Measurements from ENCODE around the gene GRK5.
A peak's percentile ranks its signal among the peaks of the same experiment; 100 is the strongest.
"Not testable (repeated sequence)": the region's sequence is repeated elsewhere in the genome, so short reads cannot be mapped to it uniquely, and the experiment has no call there.

GRK5 gene

GRCh38 chr10:119257899-119258419, 50.6 kb downstream of the GRK5 start:
- H3K4me1 Mint-ChIP-seq (ENCODE audit: low read depth): peaks cover 27% of the 10 kb centered on the region
- no peaks in the 10 kb centered on the region for H3K27me3 Mint-ChIP-seq (ENCODE audit: low read depth)
- H3K9me3 Mint-ChIP-seq: no peaks in the 10 kb centered on the region
- H3K4me3 Mint-ChIP-seq: no peak overlapping the region
- H3K27ac Mint-ChIP-seq: no peak overlapping the region
- H3K36me3 Mint-ChIP-seq (ENCODE audit: low read depth): peaks cover 10% of the 10 kb centered on the region

- Mint-ChIP-seq H3K27me3 (ENCODE audit: low read depth) (no peaks in the 10 kb centered on the region), H3K4me1 (ENCODE audit: low read depth) (peaks cover 25% of the 10 kb centered on the region), H3K36me3 (ENCODE audit: low read depth) (peaks cover 12% of the 10 kb centered on the region), H3K27ac (no peak overlapping the region), H3K9me3 (no peaks in the 10 kb centered on the region), H3K4me3 (no peak overlapping the region)
Measured at GRCh38 chr10:119259345-119259744, 52.0 kb downstream of the GRK5 start.

- H3K27me3 Mint-ChIP-seq (ENCODE audit: low read depth); H3K27ac Mint-ChIP-seq; H3K4me3 Mint-ChIP-seq; H3K9me3 Mint-ChIP-seq: not testable (repeated sequence)
- Mint-ChIP-seq H3K4me1 (ENCODE audit: low read depth) (peaks cover 23% of the 10 kb centered on the region), H3K36me3 (ENCODE audit: low read depth) (peaks cover 25% of the 10 kb centered on the region)
Measured at GRCh38 chr10:119261016-119261415, 53.6 kb downstream of the GRK5 start.

- Mint-ChIP-seq H3K36me3 (ENCODE audit: low read depth) (peaks cover 28% of the 10 kb centered on the region), H3K27me3 (ENCODE audit: low read depth) (no peaks in the 10 kb centered on the region), H3K4me1 (ENCODE audit: low read depth) (peaks cover 37% of the 10 kb centered on the region), H3K27ac (no peak overlapping the region), H3K4me3 (no peak overlapping the region), H3K9me3 (no peaks in the 10 kb centered on the region)
Measured at GRCh38 chr10:119263951-119264617, 56.7 kb downstream of the GRK5 start.

- Mint-ChIP-seq H3K27me3 (ENCODE audit: low read depth) (no peaks in the 10 kb centered on the region), H3K36me3 (ENCODE audit: low read depth) (peaks cover 23% of the 10 kb centered on the region), H3K9me3 (no peaks in the 10 kb centered on the region), H3K4me1 (ENCODE audit: low read depth) (peaks cover 48% of the 10 kb centered on the region), H3K4me3 (no peak overlapping the region), H3K27ac (no peak overlapping the region)
Measured at GRCh38 chr10:119265691-119266090, 58.3 kb downstream of the GRK5 start.

GRCh38 chr10:119267384-119267783, 60.0 kb downstream of the GRK5 start:
- no peak overlapping the region for H3K4me3 Mint-ChIP-seq
- H3K36me3 Mint-ChIP-seq (ENCODE audit: low read depth): peaks cover 26% of the 10 kb centered on the region
- H3K4me1 Mint-ChIP-seq (ENCODE audit: low read depth): peaks cover 63% of the 10 kb centered on the region

GRCh38 chr10:119268428-119268827, 61.1 kb downstream of the GRK5 start:
- peaks cover 67% of the 10 kb centered on the region for H3K4me1 Mint-ChIP-seq (ENCODE audit: low read depth)
- H3K27me3 Mint-ChIP-seq (ENCODE audit: low read depth): no peaks in the 10 kb centered on the region
- no peaks in the 10 kb centered on the region for H3K9me3 Mint-ChIP-seq
- H3K36me3 Mint-ChIP-seq (ENCODE audit: low read depth): peaks cover 26% of the 10 kb centered on the region
- H3K27ac Mint-ChIP-seq: peak overlapping the region; percentile 99
- H3K4me3 Mint-ChIP-seq: peak overlapping the region; percentile 62

More at GRCh38 chr10:119267384-119267783, 60.0 kb downstream of the GRK5 start:
- Mint-ChIP-seq H3K9me3 (no peaks in the 10 kb centered on the region), H3K27ac (peak overlapping the region; percentile 99), H3K27me3 (ENCODE audit: low read depth) (no peaks in the 10 kb centered on the region)

GRCh38 chr10:119268871-119269506, 61.6 kb downstream of the GRK5 start:
- H3K4me3 Mint-ChIP-seq: peak overlapping the region; percentile 62
- peak overlapping the region; percentile 99 for H3K27ac Mint-ChIP-seq
- no peaks in the 10 kb centered on the region for H3K9me3 Mint-ChIP-seq
- no peaks in the 10 kb centered on the region for H3K27me3 Mint-ChIP-seq (ENCODE audit: low read depth)
- peaks cover 26% of the 10 kb centered on the region for H3K36me3 Mint-ChIP-seq (ENCODE audit: low read depth)
- H3K4me1 Mint-ChIP-seq (ENCODE audit: low read depth): peaks cover 65% of the 10 kb centered on the region

GRCh38 chr10:119269737-119270136, 62.4 kb downstream of the GRK5 start:
- H3K36me3 Mint-ChIP-seq (ENCODE audit: low read depth): peaks cover 22% of the 10 kb centered on the region
- H3K9me3 Mint-ChIP-seq: no peaks in the 10 kb centered on the region
- H3K4me1 Mint-ChIP-seq (ENCODE audit: low read depth): peaks cover 64% of the 10 kb centered on the region
- H3K27me3 Mint-ChIP-seq (ENCODE audit: low read depth): no peaks in the 10 kb centered on the region
- H3K4me3 Mint-ChIP-seq: peak overlapping the region; percentile 60
- peak overlapping the region; percentile 99 for H3K27ac Mint-ChIP-seq

- Mint-ChIP-seq H3K9me3 (no peaks in the 10 kb centered on the region), H3K27me3 (ENCODE audit: low read depth) (no peaks in the 10 kb centered on the region), H3K4me1 (ENCODE audit: low read depth) (peaks cover 71% of the 10 kb centered on the region), H3K36me3 (ENCODE audit: low read depth) (peaks cover 14% of the 10 kb centered on the region), H3K4me3 (peak overlapping the region; percentile 21), H3K27ac (peak overlapping the region; percentile 99)
Measured at GRCh38 chr10:119270762-119271366, 63.5 kb downstream of the GRK5 start.

GRCh38 chr10:119272338-119272734, 65.0 kb downstream of the GRK5 start:
- H3K27ac Mint-ChIP-seq: peak overlapping the region; percentile 7
- not testable (repeated sequence) for H3K4me3 Mint-ChIP-seq
- peaks cover 69% of the 10 kb centered on the region for H3K4me1 Mint-ChIP-seq (ENCODE audit: low read depth)

GRCh38 chr10:119272736-119273135, 65.4 kb downstream of the GRK5 start:
- Mint-ChIP-seq H3K36me3 (ENCODE audit: low read depth) (peaks cover 16% of the 10 kb centered on the region), H3K4me1 (ENCODE audit: low read depth) (peaks cover 67% of the 10 kb centered on the region), H3K9me3 (no peaks in the 10 kb centered on the region), H3K4me3 (no peak overlapping the region), H3K27ac (peak overlapping the region; percentile 7), H3K27me3 (ENCODE audit: low read depth) (no peaks in the 10 kb centered on the region)

More at GRCh38 chr10:119272338-119272734, 65.0 kb downstream of the GRK5 start:
- H3K27me3 Mint-ChIP-seq (ENCODE audit: low read depth); H3K9me3 Mint-ChIP-seq: not testable (repeated sequence)
- peaks cover 13% of the 10 kb centered on the region for H3K36me3 Mint-ChIP-seq (ENCODE audit: low read depth)

GRCh38 chr10:119273413-119273812, 66.0 kb downstream of the GRK5 start:
- Mint-ChIP-seq H3K27ac (no peak overlapping the region), H3K27me3 (ENCODE audit: low read depth) (no peaks in the 10 kb centered on the region), H3K4me1 (ENCODE audit: low read depth) (peaks cover 61% of the 10 kb centered on the region), H3K36me3 (ENCODE audit: low read depth) (peaks cover 16% of the 10 kb centered on the region), H3K9me3 (no peaks in the 10 kb centered on the region), H3K4me3 (no peak overlapping the region)

GRCh38 chr10:119274519-119275045, 67.2 kb downstream of the GRK5 start:
- no peaks in the 10 kb centered on the region for H3K27me3 Mint-ChIP-seq (ENCODE audit: low read depth)
- H3K36me3 Mint-ChIP-seq (ENCODE audit: low read depth): peaks cover 12% of the 10 kb centered on the region
- H3K27ac Mint-ChIP-seq: no peak overlapping the region
- H3K4me3 Mint-ChIP-seq: no peak overlapping the region
- no peaks in the 10 kb centered on the region for H3K9me3 Mint-ChIP-seq
- peaks cover 56% of the 10 kb centered on the region for H3K4me1 Mint-ChIP-seq (ENCODE audit: low read depth)

All from T-helper 1 cell treated with Interleukin-12 subunit alpha and Interleukin-12 subunit beta and Interleukin-4 antibody, amounts not matched to agents 30 μg/mL and 1 μg/mL, for 36 hours (primary cell).